ENCODE measurements around the gene NLGN2.

GRCh38 chr17:7428557-7428956 is 20.9 kb downstream of the NLGN2 start, which contains the start of gene SPEM3:
- TF ChIP-seq, protein P1, sequence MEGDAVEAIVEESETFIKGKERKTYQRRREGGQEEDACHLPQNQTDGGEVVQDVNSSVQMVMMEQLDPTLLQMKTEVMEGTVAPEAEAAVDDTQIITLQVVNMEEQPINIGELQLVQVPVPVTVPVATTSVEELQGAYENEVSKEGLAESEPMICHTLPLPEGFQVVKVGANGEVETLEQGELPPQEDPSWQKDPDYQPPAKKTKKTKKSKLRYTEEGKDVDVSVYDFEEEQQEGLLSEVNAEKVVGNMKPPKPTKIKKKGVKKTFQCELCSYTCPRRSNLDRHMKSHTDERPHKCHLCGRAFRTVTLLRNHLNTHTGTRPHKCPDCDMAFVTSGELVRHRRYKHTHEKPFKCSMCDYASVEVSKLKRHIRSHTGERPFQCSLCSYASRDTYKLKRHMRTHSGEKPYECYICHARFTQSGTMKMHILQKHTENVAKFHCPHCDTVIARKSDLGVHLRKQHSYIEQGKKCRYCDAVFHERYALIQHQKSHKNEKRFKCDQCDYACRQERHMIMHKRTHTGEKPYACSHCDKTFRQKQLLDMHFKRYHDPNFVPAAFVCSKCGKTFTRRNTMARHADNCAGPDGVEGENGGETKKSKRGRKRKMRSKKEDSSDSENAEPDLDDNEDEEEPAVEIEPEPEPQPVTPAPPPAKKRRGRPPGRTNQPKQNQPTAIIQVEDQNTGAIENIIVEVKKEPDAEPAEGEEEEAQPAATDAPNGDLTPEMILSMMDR (IDR thresholded peaks at IDR 0.05; ENCODE audit: poor library complexity, severe bottlenecking) = no peak
- TF ChIP-seq REST (IDR thresholded peaks at IDR 0.05; ENCODE audit: borderline replicate concordance) = no peak
- TF ChIP-seq RAD21 (conservative IDR thresholded peaks at IDR 0.05) = no peak
- TF ChIP-seq EZH2 (IDR thresholded peaks at IDR 0.05; ENCODE audit: borderline replicate concordance, insufficient read depth, low read length, poor library complexity, severe bottlenecking) = no peak
